ENCODE measurements around the gene CFAP300. TPM values are rescaled to one million over a fixed set of nuclear protein-coding genes. Genes with fewer than 3 reads are reported as not detected.

The CFAP300 gene
- total RNA-seq, 1 experiment from 2014 or later = 1.9 TPM

GRCh38 chr11:102121329-102121728 is 74.1 kb downstream of the CFAP300 start:
- peaks cover 9% of the 10 kb centered on the region; the same call in 1 of the 2 replicates for H3K9me3 ChIP-seq (ENCODE audit: insufficient read depth, low read depth)
- peaks cover 43% of the 10 kb centered on the region for H3F3A ChIP-seq (ENCODE audit: insufficient read depth, low read depth)
- H3K27ac ChIP-seq = peak overlapping the region; percentile 69
- H3K4me2 ChIP-seq = peak overlapping the region; percentile 72
- no peak overlapping the region for H2AFZ ChIP-seq
- peaks cover 38% of the 10 kb centered on the region for H3K36me3 ChIP-seq (ENCODE audit: low read depth)
- no peaks in the 10 kb centered on the region for H3K27me3 ChIP-seq (ENCODE audit: insufficient read depth, low read depth)
- no peak for DNase-seq
- BruUV-seq (replicated peaks) = TSS peak; percentile 1
- ChIA-PET POLR2A (ENCODE audit: unreplicated experiment) (interaction anchor here (0.8 kb wide), 1 partner anchor 10 kb away, joined by 9 read pairs; no protein-coding TSS in a partner anchor), CTCF (no interaction called here)
- TF ChIP-seq EZH2 (IDR thresholded peaks at IDR 0.05; ENCODE audit: low read depth) = no peak
- no peak for TF ChIP-seq CTCF (conservative IDR thresholded peaks at IDR 0.05)
- H3K4me1 ChIP-seq (replicated peaks; ENCODE audit: insufficient read depth) = peaks cover 60% of the 10 kb centered on the region
- H3K9me2 ChIP-seq (ENCODE audit: insufficient read depth) = no peaks in the 10 kb centered on the region
- peaks cover 100% of the 10 kb centered on the region for H3K79me2 ChIP-seq (ENCODE audit: low read depth)
- H3K4me3 ChIP-seq = no peak overlapping the region
- H4K20me1 ChIP-seq (ENCODE audit: insufficient read depth) = peaks cover 11% of the 10 kb centered on the region
- intact Hi-C loops (cut with micrococcal nuclease; ENCODE audit: unreplicated experiment) = no loop called here

Other genes starting within 250 kb of the CFAP300 start
- gene CEP126, start 132.4 kb upstream of the CFAP300 start, total RNA-seq (2021) = 3.7 and 6.0 TPM in 2 replicates
- gene ANGPTL5, start 130.9 kb upstream of the CFAP300 start, total RNA-seq (2021) = not detected in 2 replicates
- gene YAP1, start 63.0 kb downstream of the CFAP300 start, total RNA-seq (2021) = 101 and 111 TPM in 2 replicates

Measured in PC-9 (cell line).